ENCODE data around the gene MIX23.

MIX23 gene

DNA sequence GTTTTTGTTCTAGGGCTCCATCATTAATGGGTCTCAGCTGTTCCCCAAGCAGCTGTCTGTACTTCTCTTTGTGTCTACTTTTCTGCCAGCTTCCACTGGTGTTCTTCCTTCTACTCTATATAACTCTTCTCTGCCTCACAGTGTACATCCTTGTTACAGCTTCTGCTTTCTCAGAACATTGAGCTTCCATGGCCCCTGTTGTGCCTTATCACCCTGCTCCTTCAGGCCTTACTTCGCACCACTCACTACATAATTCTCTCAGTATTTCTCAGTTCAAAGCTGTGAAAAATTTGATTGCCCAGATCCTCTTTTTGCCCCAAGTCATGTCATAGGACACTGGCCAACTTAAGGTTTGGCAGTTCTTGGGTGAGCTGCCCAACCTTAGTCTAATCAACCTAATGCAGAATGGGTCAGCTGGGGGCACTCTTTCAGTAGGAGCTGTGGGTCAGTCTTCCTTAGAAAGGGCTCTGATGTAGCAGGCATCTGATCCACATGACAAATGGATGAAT, 29.1 kb downstream of the MIX23 start:
- peak; percentile 7 for DNase-seq (ENCODE audit: low read depth)
- no peak overlapping the region for H3K4me3 ChIP-seq (ENCODE audit: low read depth, low read length)
- TF ChIP-seq POLR2A (IDR thresholded peaks at IDR 0.05; ENCODE audit: extremely low read depth, insufficient read length), result no peak
- TF ChIP-seq, protein P1, sequence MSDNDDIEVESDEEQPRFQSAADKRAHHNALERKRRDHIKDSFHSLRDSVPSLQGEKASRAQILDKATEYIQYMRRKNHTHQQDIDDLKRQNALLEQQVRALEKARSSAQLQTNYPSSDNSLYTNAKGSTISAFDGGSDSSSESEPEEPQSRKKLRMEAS (IDR thresholded peaks at IDR 0.05; ENCODE audit: low read depth, low read length), result no peak
- TF ChIP-seq, protein P2, sequence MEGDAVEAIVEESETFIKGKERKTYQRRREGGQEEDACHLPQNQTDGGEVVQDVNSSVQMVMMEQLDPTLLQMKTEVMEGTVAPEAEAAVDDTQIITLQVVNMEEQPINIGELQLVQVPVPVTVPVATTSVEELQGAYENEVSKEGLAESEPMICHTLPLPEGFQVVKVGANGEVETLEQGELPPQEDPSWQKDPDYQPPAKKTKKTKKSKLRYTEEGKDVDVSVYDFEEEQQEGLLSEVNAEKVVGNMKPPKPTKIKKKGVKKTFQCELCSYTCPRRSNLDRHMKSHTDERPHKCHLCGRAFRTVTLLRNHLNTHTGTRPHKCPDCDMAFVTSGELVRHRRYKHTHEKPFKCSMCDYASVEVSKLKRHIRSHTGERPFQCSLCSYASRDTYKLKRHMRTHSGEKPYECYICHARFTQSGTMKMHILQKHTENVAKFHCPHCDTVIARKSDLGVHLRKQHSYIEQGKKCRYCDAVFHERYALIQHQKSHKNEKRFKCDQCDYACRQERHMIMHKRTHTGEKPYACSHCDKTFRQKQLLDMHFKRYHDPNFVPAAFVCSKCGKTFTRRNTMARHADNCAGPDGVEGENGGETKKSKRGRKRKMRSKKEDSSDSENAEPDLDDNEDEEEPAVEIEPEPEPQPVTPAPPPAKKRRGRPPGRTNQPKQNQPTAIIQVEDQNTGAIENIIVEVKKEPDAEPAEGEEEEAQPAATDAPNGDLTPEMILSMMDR (IDR thresholded peaks at IDR 0.05; ENCODE audit: low read depth, low read length), result no peak
- no peak for TF ChIP-seq MYC (IDR thresholded peaks at IDR 0.05; ENCODE audit: low read depth, low read length)

DNA sequence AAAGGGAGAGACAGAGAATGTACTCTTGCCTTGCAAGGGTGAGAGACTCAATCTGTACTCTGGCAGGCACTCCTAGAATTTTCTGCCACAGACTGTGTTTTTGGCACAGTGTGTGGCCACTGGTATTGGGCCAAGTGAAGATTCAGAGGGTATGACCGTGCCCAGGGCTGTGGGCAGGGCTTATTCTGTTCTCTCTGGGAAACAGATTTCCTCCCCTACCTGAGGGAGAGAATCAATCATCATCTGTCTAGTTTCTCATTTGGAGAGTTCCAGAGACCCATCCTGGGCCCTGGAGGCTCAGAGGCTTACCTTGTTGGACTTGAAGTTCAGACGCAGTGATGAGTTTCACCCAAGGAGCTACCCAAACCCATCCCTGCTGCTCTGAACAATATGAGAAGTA, 29.8 kb downstream of the MIX23 start:
- H3K4me3 ChIP-seq (ENCODE audit: low read depth, low read length), result no peak overlapping the region
- TF ChIP-seq, protein P2 (IDR thresholded peaks at IDR 0.05; ENCODE audit: low read depth, low read length), result no peak
- TF ChIP-seq MYC (IDR thresholded peaks at IDR 0.05; ENCODE audit: low read depth, low read length) (no peak), POLR2A (IDR thresholded peaks at IDR 0.05; ENCODE audit: extremely low read depth, insufficient read length) (no peak)
- TF ChIP-seq, protein P1 (IDR thresholded peaks at IDR 0.05; ENCODE audit: low read depth, low read length), result no peak
- DNase-seq (ENCODE audit: low read depth), result no peak

DNA sequence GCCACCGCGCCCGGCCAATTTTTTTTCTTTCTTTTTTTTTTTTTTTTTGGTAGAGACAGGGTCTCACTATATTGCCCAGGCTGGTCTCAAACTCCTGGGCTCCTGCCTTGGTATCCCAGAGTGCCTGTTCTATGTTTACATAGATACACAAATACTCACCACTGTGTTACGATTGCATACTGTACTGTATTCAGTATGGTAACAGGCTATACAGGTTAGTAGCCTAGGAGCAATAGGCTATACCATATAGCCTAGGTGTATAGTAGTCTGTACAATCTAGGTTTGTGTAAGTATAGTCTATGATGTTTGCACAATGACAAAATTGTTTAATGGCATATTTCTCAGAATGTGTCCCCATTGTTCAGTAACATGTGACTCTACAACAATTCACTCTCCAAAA, 31.4 kb downstream of the MIX23 start:
- H3K4me3 ChIP-seq (ENCODE audit: low read depth, low read length), result no peak overlapping the region
- TF ChIP-seq MYC (IDR thresholded peaks at IDR 0.05; ENCODE audit: low read depth, low read length) (no peak), POLR2A (IDR thresholded peaks at IDR 0.05; ENCODE audit: extremely low read depth, insufficient read length) (no peak)
- TF ChIP-seq, protein P2 (IDR thresholded peaks at IDR 0.05; ENCODE audit: low read depth, low read length), result no peak
- TF ChIP-seq, protein P1 (IDR thresholded peaks at IDR 0.05; ENCODE audit: low read depth, low read length), result no peak
- no peak for DNase-seq (ENCODE audit: low read depth)

DNA sequence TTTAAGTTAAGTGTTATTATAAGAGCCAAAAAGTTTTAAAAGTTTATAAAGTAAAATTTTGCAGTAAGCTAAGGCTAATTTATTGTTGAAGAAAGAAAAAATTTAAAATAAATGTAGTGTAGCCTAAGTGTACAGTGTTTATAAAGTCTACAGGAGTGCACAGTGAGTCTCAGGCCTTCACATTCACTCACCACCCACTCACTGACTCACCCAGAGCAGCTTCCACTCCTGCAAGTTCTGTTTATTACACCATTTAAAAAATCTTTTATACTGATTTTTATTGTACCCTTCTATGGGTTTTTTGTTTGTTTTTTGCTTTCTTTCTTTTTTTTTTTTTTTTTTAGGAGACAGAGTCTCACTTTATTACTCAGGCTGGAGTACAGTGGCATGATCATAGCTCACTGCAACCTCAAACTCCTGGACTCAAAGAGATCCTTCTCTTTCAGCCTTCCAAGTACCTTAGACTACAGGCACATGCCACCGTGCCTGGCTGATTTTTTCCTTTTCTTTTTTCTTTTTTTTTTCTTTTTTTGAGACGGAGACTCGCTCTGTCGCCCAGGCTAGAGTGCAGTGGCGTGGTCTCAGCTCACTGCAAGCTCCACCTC, 32.1 kb downstream of the MIX23 start:
- DNase-seq (ENCODE audit: low read depth), result no peak
- H3K4me3 ChIP-seq (ENCODE audit: low read depth, low read length), result no peak overlapping the region
- TF ChIP-seq, protein P1 (IDR thresholded peaks at IDR 0.05; ENCODE audit: low read depth, low read length), result no peak
- TF ChIP-seq MYC (IDR thresholded peaks at IDR 0.05; ENCODE audit: low read depth, low read length) (no peak), POLR2A (IDR thresholded peaks at IDR 0.05; ENCODE audit: extremely low read depth, insufficient read length) (no peak)
- TF ChIP-seq, protein P2 (IDR thresholded peaks at IDR 0.05; ENCODE audit: low read depth, low read length), result no peak

DNA sequence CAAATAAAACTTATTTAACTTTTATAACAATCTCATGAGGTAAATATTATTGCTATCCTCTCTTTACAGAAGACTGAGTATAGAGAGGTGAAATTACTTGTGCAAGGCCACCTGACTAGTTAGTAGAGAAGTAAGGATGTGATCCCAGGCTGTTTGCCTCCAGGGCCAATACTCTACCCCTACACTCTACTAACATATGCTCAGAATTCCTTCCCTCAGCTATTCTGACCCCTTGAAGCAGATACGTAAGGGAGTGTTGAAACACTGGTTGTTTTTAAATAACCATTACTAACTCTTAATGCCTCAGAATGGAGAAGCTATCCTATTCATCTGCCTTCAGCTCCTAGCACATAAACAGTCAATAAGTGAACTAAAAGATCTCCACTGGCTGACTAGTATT, 33.9 kb downstream of the MIX23 start:
- H3K4me3 ChIP-seq (ENCODE audit: low read depth, low read length), result no peak overlapping the region
- TF ChIP-seq POLR2A (IDR thresholded peaks at IDR 0.05; ENCODE audit: extremely low read depth, insufficient read length) (no peak), MYC (IDR thresholded peaks at IDR 0.05; ENCODE audit: low read depth, low read length) (no peak)
- TF ChIP-seq, protein P1 (IDR thresholded peaks at IDR 0.05; ENCODE audit: low read depth, low read length), result no peak
- TF ChIP-seq, protein P2 (IDR thresholded peaks at IDR 0.05; ENCODE audit: low read depth, low read length), result no peak
- DNase-seq (ENCODE audit: low read depth), result no peak

Measured in NB4 (cell line).